Spinal cord (tissue), 10 donors: ENCODE data around the gene NPIPB4. TPM values are rescaled to one million over a fixed set of nuclear protein-coding genes. Genes with fewer than 3 reads are reported as not detected.
"Not testable (repeated sequence)": the region's sequence is repeated elsewhere in the genome, so short reads cannot be mapped to it uniquely, and the experiment has no call there.

Experiments
- DNase-seq, 6 donors: peaks; one replicate each; pipeline versions ENCODE4 v3.0.0 to v3.0.0-alpha.2; 2013 to 2015; ENCODE audit warnings: low spot score in 6 of 6, low read depth in 4 of 6
- H3K27ac ChIP-seq: one replicate; pipeline ENCODE4 v1.5.1; 2013; ENCODE audit warnings: low read depth, low read length, control low read depth
- H3K27me3 ChIP-seq: one replicate; pipeline ENCODE4 v1.6.1; 2013; ENCODE audit warnings: low read length; ENCODE audit not compliant: control insufficient read depth, insufficient read depth
- H3K36me3 ChIP-seq: one replicate; pipeline ENCODE4 v1.6.1; 2013; ENCODE audit warnings: low read length; ENCODE audit not compliant: control insufficient read depth, insufficient read depth
- H3K4me1 ChIP-seq: one replicate; pipeline ENCODE4 v1.6.1; 2013; ENCODE audit warnings: low read length; ENCODE audit not compliant: control insufficient read depth, insufficient read depth
- H3K4me3 ChIP-seq: one replicate; pipeline ENCODE4 v1.5.1; 2013; ENCODE audit warnings: low read depth, low read length, control low read depth
- H3K9me3 ChIP-seq: one replicate; pipeline ENCODE4 v1.6.1; 2013; ENCODE audit warnings: low read length; ENCODE audit not compliant: control insufficient read depth, insufficient read depth
- WGBS: methylation state at CpG from one replicate; pipeline ENCODE4 v1.1.5; 2013; ENCODE audit warnings: missing lambda C conversion rate; ENCODE audit not compliant: insufficient coverage; 5-methylcytosine and 5-hydroxymethylcytosine counted together
- polyA plus RNA-seq, 2 donors: library from polyadenylated mRNA; unstranded; fragments of 120-200 nt; gene quantifications; one replicate each; pipeline ENCODE4 v1.2.1, GENCODE V29; 2013; ENCODE audit not compliant: insufficient read length in 2 of 2
- total RNA-seq, 2 donors: library from RNA; depleted of rRNA in 1 of 2; stranded (reverse); fragments of 120-200 nt in 1 of 2; fragments of >200 nt in 1 of 2; gene quantifications; one replicate each; pipeline versions ENCODE4 v1.2.3 to v1.2.4, GENCODE V29; 2013 to 2014
- donor health status: healthy.

NPIPB4 gene
- total and polyA plus RNA-seq, 4 donors: 68.7 to 294 (median 71.9) TPM

DNA sequence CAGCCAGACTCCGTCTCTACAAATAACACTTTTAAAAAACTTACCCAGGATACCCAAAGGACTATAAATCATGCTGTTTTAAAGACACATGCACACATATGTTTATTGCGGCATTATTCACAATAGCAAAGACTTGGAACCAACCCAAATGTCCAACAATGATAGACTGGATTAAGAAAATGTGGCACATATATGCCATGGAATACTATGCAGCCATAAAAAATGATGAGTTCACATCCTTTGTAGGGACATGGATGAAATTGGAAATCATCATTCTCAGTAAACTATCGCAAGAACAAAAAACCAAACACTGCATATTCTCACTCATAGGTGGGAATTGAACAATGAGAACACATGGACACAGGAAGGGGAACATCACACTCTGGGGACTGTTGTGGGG lies 34.3 kb downstream of the NPIPB4 start:
- no CpG with 5 or more reads among the region's 3 CpGs for WGBS
- not testable (repeated sequence) for H3K27ac ChIP-seq, H3K27me3 ChIP-seq, H3K4me1 ChIP-seq, H3K4me3 ChIP-seq, H3K9me3 ChIP-seq, H3K36me3 ChIP-seq, DNase-seq

GRCh38 chr16:21820908-21821465 lies 36.6 kb downstream of the NPIPB4 start:
- H3K27ac ChIP-seq, H3K27me3 ChIP-seq, H3K9me3 ChIP-seq, H3K36me3 ChIP-seq, H3K4me1 ChIP-seq: not testable (repeated sequence)
- DNase-seq: peak in 1 of 6 donors; percentile 5
- WGBS: 100% methylated on average over 7 of the region's 15 CpGs
- peak overlapping the region; percentile 59 for H3K4me3 ChIP-seq

DNA sequence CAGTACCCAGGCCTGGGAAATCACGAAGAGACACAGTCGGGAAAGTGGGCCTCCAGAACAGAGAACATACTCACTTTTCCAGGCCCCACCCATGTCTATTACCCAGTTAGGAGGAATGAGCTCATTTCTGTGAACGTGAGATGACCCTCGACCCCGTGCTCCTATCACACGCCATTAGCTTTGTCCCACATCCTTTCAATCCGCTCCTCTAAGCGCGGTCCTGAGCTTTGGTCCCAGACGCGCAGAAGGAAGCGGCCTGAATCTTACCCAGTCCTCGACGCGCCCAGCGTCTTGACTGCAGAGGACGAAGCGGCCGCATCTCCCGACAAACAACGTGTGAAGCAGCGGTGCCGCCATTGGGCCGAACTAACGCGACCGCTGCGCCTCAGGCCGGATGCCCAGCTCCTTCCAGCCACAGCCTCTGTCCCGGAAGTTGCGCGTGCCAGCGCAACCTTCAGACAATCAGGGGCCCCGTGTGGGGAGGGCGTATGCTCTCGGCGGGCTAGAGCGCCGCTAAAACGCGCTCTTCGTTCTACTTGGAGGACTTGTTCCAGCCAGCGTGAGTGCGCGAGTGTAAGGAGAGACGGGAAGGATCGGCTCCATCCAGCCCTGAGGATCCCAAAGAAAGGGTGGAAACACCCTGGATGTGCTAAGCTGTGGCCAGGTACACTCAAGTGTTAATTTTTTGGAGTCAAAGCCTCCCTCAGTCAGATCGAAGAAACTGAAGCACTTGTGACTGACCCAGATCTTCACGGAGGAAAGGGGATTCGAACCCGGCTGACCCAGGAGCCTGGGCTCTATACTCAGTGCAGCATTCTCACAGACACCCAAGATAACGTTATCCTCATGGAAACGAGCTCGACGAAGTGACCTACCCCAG lies 37.3 kb downstream of the NPIPB4 start:
- WGBS: 0% methylated on average over 35 of the region's 55 CpGs
- DNase-seq: peak in 5 of 6 donors; percentile 49 to 94 (median 68)
- H3K27me3 ChIP-seq, H3K9me3 ChIP-seq, H3K4me1 ChIP-seq, H3K36me3 ChIP-seq: not testable (repeated sequence)
- H3K27ac ChIP-seq: peak overlapping the region; percentile 74
- peak overlapping the region; percentile 59 for H3K4me3 ChIP-seq

DNA sequence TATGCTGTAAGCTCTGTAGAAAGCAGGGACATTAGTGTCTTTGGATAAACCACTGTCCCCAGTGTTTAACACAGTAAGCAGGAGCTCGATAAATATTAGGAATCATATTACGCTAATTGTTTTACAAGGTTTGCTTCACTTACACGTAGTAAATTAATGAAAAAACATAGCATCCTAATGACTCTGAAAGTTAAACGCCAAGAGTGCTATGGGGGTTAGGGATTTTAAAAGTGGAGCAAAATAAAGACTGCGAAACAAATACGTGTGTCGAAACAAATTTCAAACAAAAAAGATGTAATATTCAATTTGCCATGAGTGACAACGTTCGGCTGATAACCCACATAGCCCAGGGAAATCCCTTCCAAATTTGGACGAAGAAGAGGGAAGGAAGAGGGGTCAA lies 37.9 kb downstream of the NPIPB4 start:
- H3K9me3 ChIP-seq, H3K4me3 ChIP-seq, DNase-seq, H3K36me3 ChIP-seq, H3K27me3 ChIP-seq, H3K4me1 ChIP-seq, H3K27ac ChIP-seq: not testable (repeated sequence)
- WGBS: no CpG with 5 or more reads among the region's 10 CpGs

DNA sequence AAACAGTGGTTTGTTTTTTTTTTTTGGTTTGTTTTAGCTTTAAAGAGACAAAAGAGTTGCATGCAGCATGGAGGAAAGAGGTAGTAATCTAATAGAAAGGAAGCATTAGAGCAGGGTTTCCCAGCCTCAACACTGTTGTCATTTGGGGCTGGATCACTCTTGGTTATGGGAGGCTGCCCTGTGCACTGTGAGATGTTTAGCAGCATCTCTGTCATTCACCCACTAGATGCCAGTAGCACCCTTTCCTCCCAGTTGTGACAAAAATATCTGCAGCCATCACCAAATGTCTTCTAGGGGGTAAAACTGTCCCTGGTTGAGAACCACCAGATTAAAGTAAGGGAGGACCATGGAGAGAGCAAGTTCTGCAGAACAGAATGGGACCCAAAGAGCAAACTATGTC lies 40.5 kb downstream of the NPIPB4 start:
- not testable (repeated sequence) for H3K27ac ChIP-seq, H3K9me3 ChIP-seq, DNase-seq, H3K27me3 ChIP-seq, H3K36me3 ChIP-seq, H3K4me3 ChIP-seq, H3K4me1 ChIP-seq

- no CpG with 5 or more reads among the region's 11 CpGs for WGBS
- DNase-seq, H3K4me1 ChIP-seq, H3K4me3 ChIP-seq, H3K27me3 ChIP-seq, H3K9me3 ChIP-seq, H3K27ac ChIP-seq, H3K36me3 ChIP-seq: not testable (repeated sequence)
Observed at GRCh38 chr16:21815694-21816093, 41.9 kb downstream of the NPIPB4 start.

GRCh38 chr16:21802375-21802663 lies 55.2 kb downstream of the NPIPB4 start:
- not testable (repeated sequence) for H3K4me1 ChIP-seq, H3K36me3 ChIP-seq, H3K9me3 ChIP-seq, DNase-seq, H3K4me3 ChIP-seq, H3K27me3 ChIP-seq, H3K27ac ChIP-seq
- no CpG with 5 or more reads among the region's 2 CpGs for WGBS

DNA sequence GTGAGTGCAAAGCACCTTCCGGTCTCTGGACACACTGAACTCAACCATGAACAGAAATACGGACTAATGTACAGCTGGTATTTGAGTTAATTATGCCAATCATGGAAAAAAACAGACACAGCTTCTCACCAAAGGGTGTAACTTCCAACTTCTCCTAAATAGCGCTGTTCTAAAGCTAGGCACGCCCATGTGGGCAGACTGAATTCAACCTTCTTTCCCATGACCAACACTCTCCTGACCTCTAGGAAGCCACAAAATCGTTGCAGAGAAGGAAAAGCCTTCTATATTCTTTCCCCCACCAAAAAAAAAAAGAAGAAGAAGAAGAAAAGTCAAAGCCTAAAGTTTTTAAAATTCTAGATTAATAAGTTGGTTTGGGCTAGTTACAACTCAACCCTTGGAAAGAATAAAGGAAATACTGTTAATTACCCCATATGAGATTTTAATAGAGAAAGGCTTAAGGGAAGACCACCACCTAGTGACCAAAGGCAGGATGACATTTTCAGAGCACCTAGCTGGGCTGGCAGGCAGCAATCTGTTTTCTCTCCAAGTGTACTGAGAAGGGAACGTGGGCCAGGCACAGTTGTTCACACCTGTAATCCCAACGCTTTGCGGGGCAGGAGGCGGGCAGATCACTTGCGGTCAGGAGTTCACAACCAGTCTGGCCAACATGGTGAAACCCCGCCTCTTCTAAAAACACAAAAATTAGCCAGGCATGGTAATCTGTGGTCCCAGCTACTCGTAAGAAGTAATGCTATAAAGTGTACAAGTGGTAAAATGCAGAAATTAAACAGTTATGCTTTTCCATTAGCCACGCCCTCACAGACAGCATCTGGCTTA lies 55.8 kb downstream of the NPIPB4 start:
- not testable (repeated sequence) for H3K27me3 ChIP-seq, H3K4me1 ChIP-seq, H3K27ac ChIP-seq, H3K4me3 ChIP-seq, H3K36me3 ChIP-seq, H3K9me3 ChIP-seq
- 17% methylated on average over 1 of the region's 13 CpGs for WGBS
- DNase-seq: peak in 3 of 6 donors; percentile 22 to 70 (median 50)

GRCh38 chr16:21798601-21799000 lies 59.0 kb downstream of the NPIPB4 start:
- H3K27ac ChIP-seq, DNase-seq, H3K4me1 ChIP-seq, H3K36me3 ChIP-seq, H3K9me3 ChIP-seq, H3K4me3 ChIP-seq, H3K27me3 ChIP-seq: not testable (repeated sequence)
- WGBS: no CpG with 5 or more reads among the region's 3 CpGs

DNA sequence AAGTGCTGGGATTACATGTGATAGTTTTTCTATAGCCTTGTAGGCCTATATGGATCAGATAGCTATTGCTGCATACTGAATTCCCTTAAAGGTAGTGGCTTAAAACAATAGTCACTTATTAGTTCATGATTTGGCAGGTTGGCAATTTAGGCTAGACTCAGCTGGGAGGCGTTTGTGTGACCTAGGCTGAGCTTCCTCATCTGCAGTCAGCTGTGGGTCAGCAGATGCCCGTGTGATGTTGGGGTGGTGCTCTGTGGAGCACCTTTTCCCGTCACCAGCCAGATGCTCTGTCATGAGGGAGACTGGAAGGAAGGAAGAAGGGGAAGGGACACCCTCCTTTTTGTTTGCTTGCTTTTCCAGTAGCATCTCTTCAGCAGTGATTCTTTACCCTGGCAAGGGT lies 64.2 kb downstream of the NPIPB4 start:
- H3K4me1 ChIP-seq, H3K4me3 ChIP-seq, H3K27ac ChIP-seq, DNase-seq, H3K36me3 ChIP-seq, H3K9me3 ChIP-seq, H3K27me3 ChIP-seq: not testable (repeated sequence)
- WGBS: no CpG with 5 or more reads among the region's 3 CpGs
